Gastrocnemius medialis (tissue), 4 donors: ENCODE data around the gene MN1. TPM values are rescaled to one million over a fixed set of nuclear protein-coding genes. Genes with fewer than 3 reads are reported as not detected.

Source experiments
- ATAC-seq, 2 donors: fragments of 150-250 bp; one replicate each; pipeline ENCODE4 v1.9.1; 2016
- DNase-seq, 2 donors: peaks; one replicate each; pipeline ENCODE4 v3.0.0-alpha.2; 2019
- H3K27ac ChIP-seq, 4 donors: fragments of 200-600 bp; sonication (generic); 1 replicate in 1 of 4; 2 replicates in 3 of 4; pipeline ENCODE4 v1.5.1; 2016 to 2018; ENCODE audit warnings: mild to moderate bottlenecking in 2 of 4, moderate library complexity in 1 of 4
- H3K27me3 ChIP-seq, 3 donors: fragments of 200-600 bp; sonication (generic) in 2 of 3; 1 replicate in 1 of 3; 2 replicates in 2 of 3; pipeline versions ENCODE4 v1.5.1 to v1.6.0; 2016 to 2019; ENCODE audit warnings: mild to moderate bottlenecking in 1 of 3, moderate library complexity in 1 of 3
- H3K36me3 ChIP-seq, 2 donors: fragments of 200-600 bp; sonication (generic) in 1 of 2; one replicate each; pipeline ENCODE4 v1.5.1; 2017 to 2018
- H3K4me1 ChIP-seq, 2 donors: fragments of 200-600 bp; sonication (generic) in 1 of 2; one replicate each; pipeline ENCODE4 v1.5.1; 2016 to 2017; ENCODE audit warnings: mild to moderate bottlenecking in 2 of 2
- H3K4me3 ChIP-seq, 4 donors: fragments of 200-600 bp; sonication (generic) in 3 of 4; 1 replicate in 1 of 4; 2 replicates in 3 of 4; pipeline ENCODE4 v1.5.1; 2016 to 2019; ENCODE audit warnings: mild to moderate bottlenecking in 2 of 4
- H3K9me3 ChIP-seq, 3 donors: fragments of 200-600 bp; sonication (generic) in 2 of 3; 1 replicate in 1 of 3; 2 replicates in 2 of 3; pipeline ENCODE4 v1.5.1; 2016 to 2019
- CTCF ChIP-seq, 5 experiments: fragments of 450-650 bp in 3 of 5; fragments of 200-600 bp in 2 of 5; sonication (generic) in 2 of 5; IDR thresholded peaks in 4 of 5; conservative IDR thresholded peaks in 1 of 5; 1 replicate in 4 of 5; 2 replicates in 1 of 5; pipeline ENCODE4 v1.5.1; 2016 to 2019; ENCODE audit warnings: antibody characterized with exemption in 5 of 5, mild to moderate bottlenecking in 3 of 5, moderate library complexity in 3 of 5
- POLR2A ChIP-seq, 2 donors: fragments of 450-650 bp; IDR thresholded peaks; one replicate each; pipeline ENCODE4 v1.6.1; 2017; ENCODE audit warnings: antibody characterized with exemption in 2 of 2, mild to moderate bottlenecking in 2 of 2, moderate library complexity in 2 of 2
- in situ Hi-C, 4 donors: fragments of 200-750 bp; cut with MboI; loops; one replicate each; pipeline versions ENCODE4 v1.15.0 to v1.8.0; 2017; ENCODE audit warnings: low sequenced_read_pairs in 4 of 4
- intact Hi-C: fragments of 100-400 bp; cut with DNase I; formaldehyde crosslinking; loops from one replicate; pipeline ENCODE4 v1.15.1; 2023; ENCODE audit warnings: low total_unique reads
- total RNA-seq, 4 donors: library from RNA; depleted of rRNA; stranded (reverse); fragments of >200 nt; gene quantifications; one replicate each; pipeline versions ENCODE4 v1.1.0 to v1.2.3, GENCODE V29; 2016

The MN1 gene
- total RNA-seq, 4 donors from 2014 or later, result 8.8 to 40.0 (median 36.6) TPM

GRCh38 chr22:27846248-27846757 lies 44.7 kb upstream of the MN1 start:
- Histone ChIP-seq H3K4me1 (peaks cover 13 to 17% of the 10 kb centered on the region in 2 donors), H3K9me3 (no peaks in the 10 kb centered on the region), H3K36me3 (peaks cover 0 to 19% of the 10 kb centered on the region in 2 donors), H3K4me3 (no peak overlapping the region), H3K27me3 (no peaks in the 10 kb centered on the region), H3K27ac (no peak overlapping the region)
- intact Hi-C loops (no loop called here), in situ Hi-C loops (no loop called here)
- DNase-seq, result no peak
- no peak for ATAC-seq
- no peak for TF ChIP-seq CTCF (IDR thresholded peaks at IDR 0.05 in 4 of 5, conservative IDR thresholded peaks at IDR 0.05 in 1 of 5)
- TF ChIP-seq POLR2A (IDR thresholded peaks at IDR 0.05), result no peak

GRCh38 chr22:27845644-27846043 lies 44.1 kb upstream of the MN1 start:
- peaks cover 0 to 13% of the 10 kb centered on the region in 2 donors for H3K36me3 ChIP-seq
- no peak for ATAC-seq
- intact Hi-C loops (no loop called here), in situ Hi-C loops (no loop called here)
- H3K27me3 ChIP-seq, result no peaks in the 10 kb centered on the region
- no peaks in the 10 kb centered on the region for H3K9me3 ChIP-seq
- TF ChIP-seq POLR2A (IDR thresholded peaks at IDR 0.05) (no peak), CTCF (IDR thresholded peaks at IDR 0.05 in 4 of 5, conservative IDR thresholded peaks at IDR 0.05 in 1 of 5) (no peak)
- H3K4me1 ChIP-seq, result peaks cover 13 to 15% of the 10 kb centered on the region in 2 donors
- no peak for DNase-seq
- H3K4me3 ChIP-seq, result no peak overlapping the region
- no peak overlapping the region for H3K27ac ChIP-seq

- intact Hi-C loops (no loop called here), in situ Hi-C loops (no loop called here)
- ATAC-seq, result no peak
- H3K36me3 ChIP-seq, result peaks cover 0 to 11% of the 10 kb centered on the region in 2 donors
- peaks cover 6 to 8% of the 10 kb centered on the region in 2 donors for H3K4me1 ChIP-seq
- H3K4me3 ChIP-seq, result no peak overlapping the region
- H3K27ac ChIP-seq, result no peak overlapping the region
- no peak for DNase-seq
- TF ChIP-seq POLR2A (IDR thresholded peaks at IDR 0.05) (no peak), CTCF (IDR thresholded peaks at IDR 0.05 in 4 of 5, conservative IDR thresholded peaks at IDR 0.05 in 1 of 5) (no peak)
- H3K9me3 ChIP-seq, result no peaks in the 10 kb centered on the region
- H3K27me3 ChIP-seq, result no peaks in the 10 kb centered on the region
Observed at GRCh38 chr22:27844656-27845591, 43.4 kb upstream of the MN1 start.

GRCh38 chr22:27844256-27844655 lies 42.7 kb upstream of the MN1 start:
- H3K27ac ChIP-seq, result no peak overlapping the region
- no peaks in the 10 kb centered on the region for H3K9me3 ChIP-seq
- intact Hi-C loops (no loop called here), in situ Hi-C loops (no loop called here)
- ATAC-seq (no peak), DNase-seq (no peak)
- peaks cover 0 to 11% of the 10 kb centered on the region in 2 donors for H3K36me3 ChIP-seq
- TF ChIP-seq CTCF (IDR thresholded peaks at IDR 0.05 in 4 of 5, conservative IDR thresholded peaks at IDR 0.05 in 1 of 5) (no peak), POLR2A (IDR thresholded peaks at IDR 0.05) (no peak)
- no peaks in the 10 kb centered on the region for H3K27me3 ChIP-seq
- H3K4me3 ChIP-seq, result no peak overlapping the region
- peaks cover 0 to 3% of the 10 kb centered on the region in 2 donors for H3K4me1 ChIP-seq
